Measurements from ENCODE around the gene USP28.

USP28 gene

GRCh38 chr11:113859665-113860064 lies 15.7 kb downstream of the USP28 start:
- Histone ChIP-seq H3K36me3 (ENCODE audit: control insufficient read depth in 2 of 2, insufficient read depth in 1 of 2, low read length in 2 of 2) (peaks cover 0 to 5% of the 10 kb centered on the region in 2 experiments; a peak in 1 of 3 replicates), H3K9me3 (ENCODE audit: control insufficient read depth, insufficient read depth, low read depth, low read length) (no peaks in the 10 kb centered on the region), H3K4me1 (ENCODE audit: control insufficient read depth, insufficient read depth, low read length) (peaks cover 3% of the 10 kb centered on the region; the same call in 1 of the 2 replicates), H3K27ac (ENCODE audit: extremely low read depth, low read depth, low read length) (no peak overlapping the region), H3K4me3 (ENCODE audit: low read depth, low read length) (no peak overlapping the region)
- ChIA-PET POLR2A (no interaction called here), CTCF (interaction anchor here (0.6 to 1.3 kb wide), 3 partner anchors 35 to 402 kb away, joined by 3 to 4 read pairs (median 3); no protein-coding TSS in a partner anchor)
- TF ChIP-seq, protein P1, sequence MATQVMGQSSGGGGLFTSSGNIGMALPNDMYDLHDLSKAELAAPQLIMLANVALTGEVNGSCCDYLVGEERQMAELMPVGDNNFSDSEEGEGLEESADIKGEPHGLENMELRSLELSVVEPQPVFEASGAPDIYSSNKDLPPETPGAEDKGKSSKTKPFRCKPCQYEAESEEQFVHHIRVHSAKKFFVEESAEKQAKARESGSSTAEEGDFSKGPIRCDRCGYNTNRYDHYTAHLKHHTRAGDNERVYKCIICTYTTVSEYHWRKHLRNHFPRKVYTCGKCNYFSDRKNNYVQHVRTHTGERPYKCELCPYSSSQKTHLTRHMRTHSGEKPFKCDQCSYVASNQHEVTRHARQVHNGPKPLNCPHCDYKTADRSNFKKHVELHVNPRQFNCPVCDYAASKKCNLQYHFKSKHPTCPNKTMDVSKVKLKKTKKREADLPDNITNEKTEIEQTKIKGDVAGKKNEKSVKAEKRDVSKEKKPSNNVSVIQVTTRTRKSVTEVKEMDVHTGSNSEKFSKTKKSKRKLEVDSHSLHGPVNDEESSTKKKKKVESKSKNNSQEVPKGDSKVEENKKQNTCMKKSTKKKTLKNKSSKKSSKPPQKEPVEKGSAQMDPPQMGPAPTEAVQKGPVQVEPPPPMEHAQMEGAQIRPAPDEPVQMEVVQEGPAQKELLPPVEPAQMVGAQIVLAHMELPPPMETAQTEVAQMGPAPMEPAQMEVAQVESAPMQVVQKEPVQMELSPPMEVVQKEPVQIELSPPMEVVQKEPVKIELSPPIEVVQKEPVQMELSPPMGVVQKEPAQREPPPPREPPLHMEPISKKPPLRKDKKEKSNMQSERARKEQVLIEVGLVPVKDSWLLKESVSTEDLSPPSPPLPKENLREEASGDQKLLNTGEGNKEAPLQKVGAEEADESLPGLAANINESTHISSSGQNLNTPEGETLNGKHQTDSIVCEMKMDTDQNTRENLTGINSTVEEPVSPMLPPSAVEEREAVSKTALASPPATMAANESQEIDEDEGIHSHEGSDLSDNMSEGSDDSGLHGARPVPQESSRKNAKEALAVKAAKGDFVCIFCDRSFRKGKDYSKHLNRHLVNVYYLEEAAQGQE (tag by site-specific recombination; IDR thresholded peaks at IDR 0.05): no peak
- TF ChIP-seq, protein P2, sequence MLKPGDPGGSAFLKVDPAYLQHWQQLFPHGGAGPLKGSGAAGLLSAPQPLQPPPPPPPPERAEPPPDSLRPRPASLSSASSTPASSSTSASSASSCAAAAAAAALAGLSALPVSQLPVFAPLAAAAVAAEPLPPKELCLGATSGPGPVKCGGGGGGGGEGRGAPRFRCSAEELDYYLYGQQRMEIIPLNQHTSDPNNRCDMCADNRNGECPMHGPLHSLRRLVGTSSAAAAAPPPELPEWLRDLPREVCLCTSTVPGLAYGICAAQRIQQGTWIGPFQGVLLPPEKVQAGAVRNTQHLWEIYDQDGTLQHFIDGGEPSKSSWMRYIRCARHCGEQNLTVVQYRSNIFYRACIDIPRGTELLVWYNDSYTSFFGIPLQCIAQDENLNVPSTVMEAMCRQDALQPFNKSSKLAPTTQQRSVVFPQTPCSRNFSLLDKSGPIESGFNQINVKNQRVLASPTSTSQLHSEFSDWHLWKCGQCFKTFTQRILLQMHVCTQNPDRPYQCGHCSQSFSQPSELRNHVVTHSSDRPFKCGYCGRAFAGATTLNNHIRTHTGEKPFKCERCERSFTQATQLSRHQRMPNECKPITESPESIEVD (tag by site-specific recombination; IDR thresholded peaks at IDR 0.05): peak; percentile 76

GRCh38 chr11:113856966-113857759 lies 18.2 kb downstream of the USP28 start:
- POLR2A ChIA-PET: no interaction called here

More at GRCh38 chr11:113856966-113857759, 18.2 kb downstream of the USP28 start:
- Histone ChIP-seq H3K9me3 (ENCODE audit: control insufficient read depth, insufficient read depth, low read depth, low read length) (no peaks in the 10 kb centered on the region), H3K4me1 (ENCODE audit: control insufficient read depth, insufficient read depth, low read length) (peaks cover 3% of the 10 kb centered on the region; the same call in 1 of the 2 replicates), H3K36me3 (ENCODE audit: control insufficient read depth in 2 of 2, insufficient read depth in 1 of 2, low read length in 2 of 2) (peaks cover 4 to 13% of the 10 kb centered on the region in 2 experiments; a peak in 2 of 3 replicates), H3K27ac (ENCODE audit: extremely low read depth, low read depth, low read length) (no peak overlapping the region), H3K4me3 (ENCODE audit: low read depth, low read length) (no peak overlapping the region)
- TF ChIP-seq ZNF677 (tag by site-specific recombination; IDR thresholded peaks at IDR 0.05) (no peak), ZNF423 (tag by site-specific recombination; IDR thresholded peaks at IDR 0.05) (no peak), ZNF549 (tag by site-specific recombination; IDR thresholded peaks at IDR 0.05) (no peak), PRDM10 (tag by site-specific recombination; IDR thresholded peaks at IDR 0.05) (no peak), HOXD13 (CRISPR knock-in tag; IDR thresholded peaks at IDR 0.05; ENCODE audit: borderline replicate concordance) (no peak), PATZ1 (tag by site-specific recombination; IDR thresholded peaks at IDR 0.05) (no peak), SCRT1 (tag by site-specific recombination; IDR thresholded peaks at IDR 0.05; ENCODE audit: borderline replicate concordance) (no peak), ATF2 (tag by site-specific recombination; IDR thresholded peaks at IDR 0.05; ENCODE audit: low read depth) (no peak), SCRT2 (tag by site-specific recombination; IDR thresholded peaks at IDR 0.05) (no peak), ZNF670 (tag by site-specific recombination; IDR thresholded peaks at IDR 0.05; ENCODE audit: low read depth) (no peak)
- TF ChIP-seq, protein P3, sequence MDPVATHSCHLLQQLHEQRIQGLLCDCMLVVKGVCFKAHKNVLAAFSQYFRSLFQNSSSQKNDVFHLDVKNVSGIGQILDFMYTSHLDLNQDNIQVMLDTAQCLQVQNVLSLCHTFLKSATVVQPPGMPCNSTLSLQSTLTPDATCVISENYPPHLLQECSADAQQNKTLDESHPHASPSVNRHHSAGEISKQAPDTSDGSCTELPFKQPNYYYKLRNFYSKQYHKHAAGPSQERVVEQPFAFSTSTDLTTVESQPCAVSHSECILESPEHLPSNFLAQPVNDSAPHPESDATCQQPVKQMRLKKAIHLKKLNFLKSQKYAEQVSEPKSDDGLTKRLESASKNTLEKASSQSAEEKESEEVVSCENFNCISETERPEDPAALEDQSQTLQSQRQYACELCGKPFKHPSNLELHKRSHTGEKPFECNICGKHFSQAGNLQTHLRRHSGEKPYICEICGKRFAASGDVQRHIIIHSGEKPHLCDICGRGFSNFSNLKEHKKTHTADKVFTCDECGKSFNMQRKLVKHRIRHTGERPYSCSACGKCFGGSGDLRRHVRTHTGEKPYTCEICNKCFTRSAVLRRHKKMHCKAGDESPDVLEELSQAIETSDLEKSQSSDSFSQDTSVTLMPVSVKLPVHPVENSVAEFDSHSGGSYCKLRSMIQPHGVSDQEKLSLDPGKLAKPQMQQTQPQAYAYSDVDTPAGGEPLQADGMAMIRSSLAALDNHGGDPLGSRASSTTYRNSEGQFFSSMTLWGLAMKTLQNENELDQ (tag by site-specific recombination; IDR thresholded peaks at IDR 0.05; ENCODE audit: low read depth): no peak
- CTCF ChIA-PET: interaction anchor here (0.6 to 1.8 kb wide), 3 partner anchors 12 to 51 kb away, joined by 3 to 5 read pairs (median 4); no protein-coding TSS in a partner anchor
